Stimulated activated CD4-positive, alpha-beta T cell treated with anti-CD3 and anti-CD28 coated beads, Interleukin-1b, Interleukin-23, amount 100 ng/mL, for 4 hours (primary cell): Measurements from ENCODE around the gene LRP8.

Experiments used
- DNase-seq, 2 donors: peaks; one replicate each; pipeline ENCODE4 v3.0.0-alpha.2; 2020; ENCODE audit warnings: low read depth in 2 of 2

The LRP8 gene

GRCh38 chr1:53262000-53262399, 65.9 kb downstream of the LRP8 start:
- DNase-seq, result no peak

- no peak for DNase-seq
Measured at GRCh38 chr1:53260631-53261247, 67.1 kb downstream of the LRP8 start.

DNA sequence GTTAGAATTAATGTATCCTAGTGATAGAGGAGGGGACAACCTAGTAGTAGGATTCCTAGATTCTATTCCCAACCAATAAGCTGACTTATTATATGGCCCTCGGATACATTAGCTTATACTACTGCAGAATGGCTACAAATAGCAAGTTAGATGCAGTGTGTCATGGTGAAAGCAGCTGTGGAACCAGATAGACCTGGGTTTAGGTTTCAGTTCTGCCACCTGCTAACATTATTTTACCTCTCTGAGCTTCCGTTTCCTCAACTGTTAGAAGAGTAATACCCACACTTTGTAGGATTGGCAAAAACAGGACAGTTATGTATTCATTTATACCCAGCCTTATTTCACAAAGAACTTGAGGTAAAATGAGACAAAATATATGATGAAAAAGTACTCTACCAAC, 67.9 kb downstream of the LRP8 start:
- no peak for DNase-seq

GRCh38 chr1:53258216-53258615, 69.7 kb downstream of the LRP8 start:
- DNase-seq, result no peak

DNA sequence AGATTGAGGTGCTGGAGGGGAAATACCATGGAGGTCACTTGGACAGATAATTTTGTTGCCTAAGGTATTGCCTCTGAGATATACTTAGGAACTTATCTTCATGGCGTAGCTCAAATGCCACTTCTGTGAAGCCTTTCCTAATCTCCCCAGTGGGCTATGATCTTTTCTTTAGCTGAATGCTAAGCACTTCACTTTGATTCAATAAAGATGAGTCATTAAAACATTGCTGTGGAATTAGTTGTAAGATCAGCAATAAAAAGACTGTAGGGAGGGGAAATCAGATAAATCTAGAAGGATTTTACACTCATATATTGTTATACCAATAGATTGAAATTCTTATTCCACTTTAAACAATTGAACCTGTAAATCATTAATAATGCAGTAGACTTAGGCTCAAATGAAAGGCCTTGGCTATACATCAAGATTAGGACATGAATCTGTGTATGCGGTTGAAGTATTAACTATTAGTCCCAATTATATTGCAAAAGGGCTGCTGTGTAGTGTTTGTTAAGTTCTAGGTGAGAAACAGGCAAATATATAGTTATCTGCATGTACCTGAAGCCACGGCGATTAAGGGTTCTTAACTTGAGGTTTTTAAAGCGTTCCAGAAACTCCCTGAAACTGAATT, 70.3 kb downstream of the LRP8 start:
- DNase-seq, result no peak

GRCh38 chr1:53256511-53257453, 71.1 kb downstream of the LRP8 start:
- no peak for DNase-seq

- DNase-seq, result no peak
Measured at GRCh38 chr1:53255031-53255430, 72.8 kb downstream of the LRP8 start.

DNA sequence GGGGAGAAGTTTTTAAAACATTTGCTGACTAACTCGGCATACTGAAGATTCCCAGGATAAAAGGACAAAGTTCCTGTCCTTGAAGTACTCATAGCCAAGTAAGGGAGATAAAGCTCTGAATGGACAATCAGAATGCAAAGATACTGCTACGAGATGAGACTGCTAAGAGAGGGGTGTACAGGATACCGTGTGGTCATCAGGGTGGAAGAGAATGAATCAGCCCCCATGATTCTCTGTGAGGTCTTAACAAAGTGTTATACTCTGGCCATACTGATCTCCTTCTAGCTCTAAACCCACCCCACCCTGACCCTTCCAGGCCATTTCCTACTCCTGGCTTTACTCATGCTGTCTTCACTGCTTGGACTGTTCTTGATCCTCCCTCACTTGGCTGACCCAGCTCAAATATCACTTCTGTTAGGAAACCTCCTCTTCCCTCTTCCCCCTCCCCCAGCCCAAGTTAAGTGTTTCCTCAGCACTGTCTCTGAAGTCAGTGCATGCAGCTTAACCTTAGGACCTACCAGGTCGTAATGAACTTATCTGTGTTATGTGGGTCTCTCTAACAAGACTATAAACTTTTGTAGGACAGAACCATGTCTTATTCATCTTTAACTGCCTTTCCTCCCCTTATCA, 73.7 kb downstream of the LRP8 start:
- no peak for DNase-seq

DNA sequence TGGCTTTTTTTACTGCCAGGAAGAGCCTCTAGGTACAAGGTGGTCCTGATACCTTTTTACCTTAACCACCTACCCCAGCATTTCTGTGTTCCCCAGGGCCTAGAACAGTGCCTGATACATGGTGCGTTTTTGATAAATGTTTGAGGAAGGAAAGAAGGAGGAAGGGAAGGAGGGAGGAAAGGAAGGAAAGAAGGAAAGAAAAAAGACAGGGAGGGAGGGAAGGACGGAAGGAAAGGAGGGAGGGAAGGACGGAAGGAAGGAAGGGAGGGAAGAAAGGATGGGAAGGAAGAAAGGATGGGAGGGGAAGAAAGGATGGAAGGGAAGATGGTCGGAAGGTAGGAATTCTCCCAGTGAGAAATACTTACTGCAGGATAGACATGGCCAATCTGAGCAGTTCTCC, 77.5 kb downstream of the LRP8 start:
- DNase-seq, result no peak

GRCh38 chr1:53249706-53250105, 78.2 kb downstream of the LRP8 start:
- DNase-seq, result no peak

- DNase-seq, result no peak
Measured at GRCh38 chr1:53246261-53247134, 81.4 kb downstream of the LRP8 start.

- DNase-seq, result no peak
Measured at GRCh38 chr1:53244141-53244540, 83.7 kb downstream of the LRP8 start.

- DNase-seq, result no peak
Measured at GRCh38 chr1:53242381-53242780, 85.5 kb downstream of the LRP8 start.

DNA sequence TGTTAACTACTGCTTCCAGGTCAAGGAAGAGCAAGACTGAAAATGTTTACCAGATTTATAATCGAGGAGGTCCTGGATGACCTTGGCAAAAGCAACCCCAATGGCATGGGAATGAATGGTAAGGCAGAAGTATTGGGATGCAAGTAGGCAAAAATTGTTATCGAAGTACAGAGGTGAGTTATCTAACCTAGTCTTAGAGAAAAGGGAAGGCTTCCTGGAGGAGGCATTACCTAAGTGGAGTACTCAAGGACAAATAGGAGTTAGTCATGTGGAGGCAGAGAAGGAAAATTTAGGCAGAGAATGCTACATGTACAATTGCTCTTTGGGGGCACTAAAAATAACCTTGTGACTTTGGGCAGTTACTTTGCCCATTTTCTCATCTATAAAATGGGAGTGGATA, 86.0 kb downstream of the LRP8 start:
- DNase-seq, result no peak

DNA sequence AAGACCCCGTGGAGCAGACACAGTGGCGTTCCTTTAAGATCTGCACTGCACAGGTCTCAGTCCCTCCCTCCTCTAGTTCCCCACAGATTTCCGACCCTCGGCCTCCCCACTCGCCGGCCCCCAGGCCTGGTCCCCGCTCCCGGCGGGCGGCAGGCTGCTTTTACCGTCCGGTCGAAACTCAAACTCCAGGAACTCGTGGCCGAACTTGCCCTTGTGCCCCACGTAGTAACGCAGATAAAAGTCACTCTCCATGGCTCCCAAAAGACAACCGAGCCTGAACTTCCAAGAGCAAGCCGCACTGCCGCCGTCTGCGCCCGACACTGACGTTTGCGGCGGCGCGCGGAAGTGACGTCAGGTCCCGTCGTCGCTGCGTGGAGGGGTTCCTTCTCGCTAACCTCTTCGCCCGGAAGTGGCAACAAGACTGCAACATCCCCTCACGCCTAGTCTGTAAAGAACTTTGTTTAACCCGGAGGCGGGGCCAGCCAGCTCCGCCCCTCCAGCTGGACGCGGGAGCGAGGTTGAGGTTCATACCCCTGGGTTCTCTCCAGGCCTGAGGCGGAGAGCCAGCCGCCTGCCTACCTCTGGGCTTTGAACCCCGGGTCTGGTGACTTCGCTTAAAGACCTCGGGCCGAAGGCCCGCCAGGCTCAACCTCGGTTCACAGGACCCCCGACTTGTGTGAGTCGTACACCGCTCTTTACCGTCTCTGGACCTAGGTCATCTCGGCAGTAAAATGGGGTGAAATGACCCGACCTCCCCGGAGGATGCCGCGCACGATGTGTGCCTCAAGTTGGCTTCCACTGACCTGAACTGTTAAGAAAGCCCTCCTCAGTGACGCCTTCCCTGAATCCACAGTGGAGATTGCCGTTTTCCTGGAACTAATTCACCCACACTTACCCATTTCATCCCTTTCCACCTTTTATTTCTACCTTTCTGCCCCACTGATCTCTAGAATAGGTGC, 89.4 kb downstream of the LRP8 start, which contains the start of gene MAGOH:
TSS of gene MAGOH (minus strand) at position 322 of the 959 bp plus-strand sequence. CDS start at position 252, 70 bp downstream.
- DNase-seq, result peak; percentile 90

GRCh38 chr1:53237638-53238037, 90.2 kb downstream of the LRP8 start:
- DNase-seq, result no peak

DNA sequence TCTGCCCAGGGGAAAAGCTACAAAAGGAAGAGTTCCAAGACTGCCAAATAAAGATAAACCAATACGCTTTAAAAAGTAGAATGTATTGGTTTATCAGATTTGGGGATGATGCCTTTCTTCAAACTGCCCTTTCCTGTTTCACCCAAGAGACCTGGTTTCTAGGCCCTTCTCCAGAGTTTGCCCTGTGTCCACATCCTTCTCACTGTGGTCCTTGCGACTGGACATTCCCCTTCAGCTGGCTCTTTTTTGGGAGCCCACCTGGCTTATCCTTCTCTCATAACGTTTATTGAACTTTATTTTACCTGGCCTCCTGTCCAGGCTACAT, 106.9 kb downstream of the LRP8 start:
- no peak for DNase-seq

DNA sequence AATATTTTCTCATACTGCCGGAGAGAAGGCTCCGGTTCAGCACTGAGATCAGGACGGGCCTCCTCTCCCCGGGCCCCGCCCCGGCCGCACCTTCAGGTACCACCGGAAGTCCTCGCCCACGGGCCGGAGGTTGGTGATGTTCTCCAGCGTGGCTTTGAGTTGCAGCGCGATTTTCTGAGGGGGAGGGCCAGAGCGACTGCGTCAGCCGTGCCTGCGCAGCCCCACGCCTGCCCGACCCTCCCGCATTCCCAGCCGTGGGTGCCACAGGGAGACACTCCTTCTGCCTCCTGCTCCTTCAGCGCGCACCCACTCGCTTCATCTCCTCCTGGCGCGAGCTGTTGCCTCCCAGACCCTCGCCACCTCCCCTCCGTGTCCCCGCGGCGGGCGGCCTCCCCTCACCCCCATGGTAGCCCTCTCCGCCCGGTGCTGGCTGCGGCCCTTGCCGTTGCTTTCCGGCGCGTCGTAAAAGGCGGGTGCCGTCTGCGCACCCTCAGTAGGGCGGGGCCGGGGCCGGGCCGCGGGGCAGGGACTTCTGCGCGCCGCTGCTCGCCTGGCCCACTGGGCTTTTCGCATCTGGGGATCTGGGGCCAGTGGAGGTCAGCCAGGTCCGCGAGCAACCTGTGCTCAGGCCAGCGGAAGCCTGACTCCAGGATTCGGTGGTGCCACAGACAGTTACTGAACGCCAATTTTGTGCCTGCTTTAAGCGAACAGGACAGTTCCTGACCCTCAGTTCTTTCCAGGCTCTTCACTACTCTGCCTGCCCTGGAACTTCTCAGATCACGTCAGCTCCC, 107.5 kb downstream of the LRP8 start, which contains the start of gene CZIB:
TSS of gene CZIB (minus strand) at position 464 of the 791 bp plus-strand sequence. CDS start at position 405, 59 bp downstream.
- peak; percentile 88 to 95 for DNase-seq

GRCh38 chr1:53219711-53220110, 108.2 kb downstream of the LRP8 start:
- no peak for DNase-seq
